Activated naive CD8-positive, alpha-beta T cell treated with anti-CD3 and anti-CD28 coated beads, Interleukin-2, amount 50 U/mL, for 16 hours (primary cell): Measurements from ENCODE around the gene KRT25.

ENCODE experiments used
- DNase-seq: peaks from one replicate; pipeline ENCODE4 v3.0.0-alpha.2; 2020; ENCODE audit warnings: low read depth, low spot score

Gene KRT25

DNA sequence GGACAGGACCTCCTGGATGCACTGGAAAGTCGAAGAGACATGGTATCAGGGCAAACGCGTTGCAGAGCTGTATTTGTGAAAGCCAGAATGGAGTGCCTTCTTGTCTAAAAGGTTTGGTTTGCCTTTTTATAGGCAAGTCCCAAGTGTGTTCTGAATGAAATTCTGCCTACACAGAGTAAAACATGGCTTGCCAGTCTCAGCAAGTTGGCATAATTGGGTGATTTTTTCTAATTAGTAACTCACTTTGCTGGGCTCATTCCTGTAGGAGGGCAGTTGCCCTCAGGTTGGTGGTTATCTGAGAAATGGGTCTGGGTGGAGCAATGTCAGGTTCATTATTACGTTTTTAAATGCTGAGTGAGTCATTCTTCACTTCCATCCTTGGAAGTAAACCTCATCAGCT, at the start of gene KRT25:
Gene KRT25 (minus strand): TSS at position 101 of the 400 bp plus-strand sequence. CDS start 60 bp downstream, at position 41.
- no peak for DNase-seq

- DNase-seq = peak; percentile 51
These were observed 48.5 kb upstream of the KRT25 start for GRCh38 chr17:40803617-40804082.

GRCh38 chr17:40801157-40801556, 46.0 kb upstream of the KRT25 start:
- DNase-seq = no peak

DNA sequence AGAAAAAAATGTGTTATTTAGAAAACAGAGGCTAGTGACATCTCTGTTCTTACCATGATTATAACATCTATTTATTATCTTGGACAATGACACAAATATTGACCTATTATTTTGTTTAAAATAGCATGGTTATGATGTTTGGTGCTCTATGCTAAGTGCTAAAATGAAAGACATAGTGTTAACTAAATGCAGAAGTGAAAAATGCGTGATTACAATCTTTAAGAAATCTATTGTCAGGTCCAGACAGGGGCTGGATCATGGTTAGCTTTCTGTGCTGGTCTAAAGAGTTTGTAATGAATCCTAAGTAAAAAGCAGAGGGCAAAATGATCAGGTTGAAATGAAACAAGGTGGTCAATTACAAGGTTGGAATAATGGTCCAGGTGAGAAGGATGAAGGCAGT, 45.2 kb upstream of the KRT25 start:
- no peak for DNase-seq

DNA sequence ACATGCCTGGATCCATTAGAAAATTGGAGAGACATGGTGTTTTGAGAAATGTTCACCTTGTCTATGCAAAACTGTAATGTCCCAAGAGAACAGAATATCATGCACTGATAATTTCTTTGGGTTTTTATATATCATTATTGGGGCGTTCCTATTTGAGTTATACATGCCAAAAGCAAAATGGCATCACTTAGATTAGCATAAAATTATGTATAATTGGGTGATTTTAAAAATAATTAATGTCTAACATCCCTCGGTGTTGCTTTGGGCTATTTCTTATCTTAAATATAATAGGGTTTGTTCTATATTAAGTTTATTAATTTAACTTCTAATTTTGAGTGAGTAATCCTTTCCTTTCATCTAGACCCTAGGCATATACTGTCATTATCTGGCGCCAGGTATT, 44.7 kb upstream of the KRT25 start, which contains the start of gene KRT28:
Gene KRT28 (minus strand): TSS at position 101 of the 400 bp plus-strand sequence. CDS start 66 bp downstream, at position 35.
- no peak for DNase-seq

- DNase-seq = no peak
These were observed 41.7 kb upstream of the KRT25 start for GRCh38 chr17:40796846-40797245.

DNA sequence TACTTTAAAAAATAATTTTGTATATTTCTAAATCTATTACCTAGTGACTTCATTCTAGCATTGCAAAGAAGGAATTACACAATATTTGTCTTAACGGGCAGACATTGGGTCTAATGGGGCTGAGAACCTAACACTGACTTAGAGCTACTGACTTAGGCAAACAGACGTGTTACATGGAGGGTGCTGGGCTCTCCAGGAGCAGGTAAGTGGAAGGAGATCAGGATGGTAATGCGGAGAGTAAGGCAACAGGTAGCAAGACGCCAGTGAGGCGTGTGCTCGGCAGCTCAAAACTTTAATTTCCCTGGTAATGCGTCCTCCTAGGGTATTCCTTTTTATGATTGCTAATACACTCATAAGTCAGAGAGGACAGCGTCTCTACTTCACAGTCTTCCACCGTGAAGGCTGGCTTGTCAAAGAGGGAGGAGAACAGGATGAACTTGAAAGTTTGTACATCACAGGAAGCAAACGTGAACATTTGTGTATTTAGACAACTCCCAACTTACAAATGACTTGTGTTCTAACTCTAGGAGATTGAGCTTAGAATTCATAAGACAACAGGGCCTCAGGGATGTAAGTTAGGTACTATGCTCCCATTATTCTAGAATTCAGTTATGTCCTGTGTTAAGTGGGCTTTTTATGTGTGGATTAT, 40.0 kb upstream of the KRT25 start:
- DNase-seq = no peak

GRCh38 chr17:40794466-40794865, 39.3 kb upstream of the KRT25 start:
- DNase-seq = no peak

GRCh38 chr17:40793832-40794231, 38.7 kb upstream of the KRT25 start:
- no peak for DNase-seq

- no peak for DNase-seq
These were observed 36.8 kb upstream of the KRT25 start for GRCh38 chr17:40791787-40792436.

- DNase-seq = no peak
These were observed 36.0 kb upstream of the KRT25 start for GRCh38 chr17:40791111-40791510.

DNA sequence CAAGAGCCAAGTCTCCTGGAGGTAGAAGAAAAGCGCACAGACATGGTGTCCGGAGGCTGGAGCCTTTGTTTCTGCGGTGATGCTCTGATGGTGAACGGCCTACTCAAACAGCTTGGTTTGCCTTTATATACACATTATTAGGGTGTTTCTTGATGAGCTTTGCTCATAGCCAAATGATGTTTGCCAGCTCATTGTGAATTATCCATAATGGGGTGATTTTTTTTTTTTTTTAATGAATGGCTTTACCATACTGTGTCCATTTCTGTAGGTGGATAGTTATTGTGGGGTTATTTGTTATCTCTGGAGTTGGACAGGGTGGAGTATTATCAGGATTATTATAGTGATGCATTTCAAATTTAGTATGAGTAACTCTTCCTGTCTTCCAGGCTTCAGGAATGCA, 27.3 kb upstream of the KRT25 start, which contains the start of gene KRT27:
Gene KRT27 (minus strand): TSS at position 101 of the 400 bp plus-strand sequence. CDS start 57 bp downstream, at position 44.
- no peak for DNase-seq

DNA sequence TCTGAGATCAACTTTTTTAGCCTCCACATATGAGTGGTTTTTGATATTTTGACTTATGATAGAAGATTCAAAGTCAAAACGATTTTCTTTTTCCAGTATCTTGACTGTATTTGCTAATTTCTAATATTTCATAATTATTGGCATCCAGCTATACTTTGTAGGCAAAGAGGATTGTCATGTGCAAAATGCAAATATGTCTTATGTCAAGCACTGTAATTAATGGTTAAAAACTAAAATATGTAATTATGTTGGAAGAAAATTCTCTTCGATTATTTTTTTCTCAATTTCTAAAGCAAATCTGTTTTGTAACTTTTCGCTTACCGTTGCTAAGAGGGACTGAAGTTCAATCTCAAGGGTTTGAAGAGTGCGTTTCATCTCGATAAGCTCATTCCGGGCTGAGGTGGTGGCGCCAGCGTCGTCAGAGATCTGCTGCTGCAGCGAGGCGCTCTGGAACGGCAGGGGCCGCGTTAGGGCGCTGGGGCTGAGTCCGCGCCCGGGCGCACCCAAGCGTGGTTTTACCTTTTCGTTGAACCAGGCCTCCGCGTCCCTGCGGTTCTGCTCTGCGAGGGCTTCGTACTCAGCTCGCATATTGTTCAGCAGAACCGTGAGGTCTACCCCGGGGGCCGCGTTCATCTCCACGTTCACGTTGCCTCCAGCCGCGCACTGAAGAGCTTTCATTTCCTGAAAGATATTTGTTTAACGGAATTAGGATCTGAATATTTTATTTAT, 24.2 kb upstream of the KRT25 start:
- no peak for DNase-seq

DNA sequence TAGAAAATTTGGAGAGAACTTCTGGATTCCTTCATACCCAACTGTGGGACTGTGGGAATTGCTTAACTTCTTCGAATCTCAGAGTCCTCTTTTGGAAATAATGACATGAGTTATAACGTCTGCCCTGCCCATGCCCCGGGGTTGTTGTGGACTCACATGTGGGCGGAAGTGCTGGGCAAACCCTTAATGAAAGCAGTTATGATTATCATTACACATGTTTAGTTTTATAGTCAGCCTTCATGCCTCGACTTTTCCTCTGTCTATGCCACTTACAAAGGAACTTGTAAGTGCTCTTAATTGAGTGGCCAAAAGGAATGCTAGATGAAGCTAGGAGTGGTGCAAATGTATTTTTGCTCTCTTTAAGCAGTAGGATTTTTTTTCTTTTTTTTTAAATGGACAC, 23.3 kb upstream of the KRT25 start:
- DNase-seq = no peak

GRCh38 chr17:40777971-40778370, 22.8 kb upstream of the KRT25 start:
- no peak for DNase-seq

DNA sequence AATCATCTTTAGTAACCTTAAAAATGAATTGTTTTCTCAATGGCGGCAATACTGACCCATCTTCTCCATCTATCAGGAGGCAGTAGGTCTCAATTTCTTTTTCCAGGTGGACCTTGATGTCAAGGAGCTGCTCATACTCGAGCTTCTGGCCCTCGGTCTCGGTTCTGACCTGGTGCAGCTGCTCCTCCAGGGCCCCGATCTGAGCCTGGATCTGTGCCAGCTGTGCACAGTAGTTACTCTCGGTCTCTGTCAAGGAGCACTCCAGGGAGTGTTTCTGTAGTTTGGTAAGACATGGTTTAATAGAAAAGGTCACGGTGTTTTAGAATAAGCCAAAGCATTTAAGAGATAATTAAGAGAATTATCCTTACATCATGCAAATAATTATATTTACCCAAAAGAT, 22.3 kb upstream of the KRT25 start:
- DNase-seq = no peak

GRCh38 chr17:40775945-40776344, 20.8 kb upstream of the KRT25 start:
- DNase-seq = no peak

DNA sequence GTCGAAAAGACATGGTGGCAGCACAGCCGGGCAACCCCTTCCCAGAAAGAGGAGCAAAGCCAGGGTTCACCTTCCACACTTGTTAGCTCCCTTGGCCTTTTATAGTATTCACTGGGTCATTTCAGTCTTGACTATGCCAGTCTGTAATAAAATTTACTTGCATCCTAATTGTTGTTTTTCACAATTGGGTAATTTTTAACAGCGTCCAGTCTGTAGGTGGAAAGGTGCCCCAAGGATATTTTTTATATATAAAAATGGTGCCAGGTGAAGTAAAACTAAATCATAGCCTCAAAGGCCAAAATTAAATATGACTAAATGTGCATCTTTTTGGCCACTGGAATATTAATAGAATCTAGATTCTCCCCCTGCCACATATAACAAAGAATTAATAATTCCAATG, 17.0 kb upstream of the KRT25 start, which contains the start of gene KRT26:
Gene KRT26 (minus strand): TSS at position 101 of the 400 bp plus-strand sequence. CDS start 88 bp downstream, at position 13.
- no peak for DNase-seq

- no peak for DNase-seq
These were observed 10.5 kb upstream of the KRT25 start for GRCh38 chr17:40765657-40766056.

DNA sequence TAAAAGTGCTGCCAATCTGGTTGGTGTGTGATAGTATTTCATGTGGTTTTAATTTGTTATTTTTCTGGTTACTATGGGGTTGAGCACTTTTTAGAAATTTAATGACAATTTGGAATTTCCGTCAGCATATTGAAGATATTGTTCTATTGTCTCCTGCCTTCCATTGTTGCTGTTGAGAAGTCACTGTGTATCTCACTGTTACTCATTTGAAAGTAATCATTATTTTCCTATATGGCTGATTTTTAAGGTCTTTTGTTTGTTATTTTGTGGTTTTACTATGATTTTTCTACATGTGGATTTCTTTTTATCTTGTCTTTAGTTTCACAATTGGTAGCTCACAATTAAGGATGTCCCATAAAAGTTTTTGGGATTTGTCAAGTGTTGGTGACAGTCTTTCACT, 8.6 kb upstream of the KRT25 start:
- no peak for DNase-seq

- DNase-seq = no peak
These were observed 5.2 kb upstream of the KRT25 start for GRCh38 chr17:40760105-40761016.
